Gastroesophageal sphincter (tissue), 3 donors: Measurements from ENCODE around the gene SND1.

Experiments
- POLR2A ChIP-seq, 2 donors: fragments of 450-650 bp; IDR thresholded peaks; one replicate each; pipeline ENCODE4 v1.6.1; 2017; ENCODE audit warnings: antibody characterized with exemption in 2 of 2, mild to moderate bottlenecking in 2 of 2, moderate library complexity in 1 of 2
- TF ChIP-seq, protein P1 (sequence below), 4 experiments: fragments of 200-600 bp in 2 of 4; fragments of 450-650 bp in 2 of 4; sonication (generic) in 1 of 4; IDR thresholded peaks; one replicate each; pipeline ENCODE4 v1.5.1; 2017 to 2019; ENCODE audit warnings: antibody characterized with exemption in 4 of 4, mild to moderate bottlenecking in 2 of 4, moderate library complexity in 2 of 4

DNA sequence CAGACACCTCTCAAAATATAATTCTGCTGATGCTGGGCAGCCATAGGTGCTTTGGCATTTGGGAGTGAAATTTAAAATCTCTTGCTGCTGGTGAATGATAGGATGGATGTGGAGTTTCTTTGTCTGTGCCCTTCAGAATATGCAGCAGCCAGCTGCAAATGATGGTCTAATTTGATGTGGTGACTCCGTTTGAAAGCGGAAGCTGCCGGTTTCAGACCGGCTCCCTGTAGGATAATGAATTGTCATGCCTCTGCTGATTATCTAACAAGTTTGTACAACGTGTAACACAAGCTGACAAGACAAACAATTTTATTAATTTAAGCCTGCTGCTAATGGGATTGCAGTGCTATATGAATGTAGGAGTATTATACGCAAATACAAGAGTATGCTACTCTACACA lies 103.5 kb downstream of the SND1 start:
- no peak for TF ChIP-seq POLR2A (IDR thresholded peaks at IDR 0.05)
- TF ChIP-seq, protein P1, sequence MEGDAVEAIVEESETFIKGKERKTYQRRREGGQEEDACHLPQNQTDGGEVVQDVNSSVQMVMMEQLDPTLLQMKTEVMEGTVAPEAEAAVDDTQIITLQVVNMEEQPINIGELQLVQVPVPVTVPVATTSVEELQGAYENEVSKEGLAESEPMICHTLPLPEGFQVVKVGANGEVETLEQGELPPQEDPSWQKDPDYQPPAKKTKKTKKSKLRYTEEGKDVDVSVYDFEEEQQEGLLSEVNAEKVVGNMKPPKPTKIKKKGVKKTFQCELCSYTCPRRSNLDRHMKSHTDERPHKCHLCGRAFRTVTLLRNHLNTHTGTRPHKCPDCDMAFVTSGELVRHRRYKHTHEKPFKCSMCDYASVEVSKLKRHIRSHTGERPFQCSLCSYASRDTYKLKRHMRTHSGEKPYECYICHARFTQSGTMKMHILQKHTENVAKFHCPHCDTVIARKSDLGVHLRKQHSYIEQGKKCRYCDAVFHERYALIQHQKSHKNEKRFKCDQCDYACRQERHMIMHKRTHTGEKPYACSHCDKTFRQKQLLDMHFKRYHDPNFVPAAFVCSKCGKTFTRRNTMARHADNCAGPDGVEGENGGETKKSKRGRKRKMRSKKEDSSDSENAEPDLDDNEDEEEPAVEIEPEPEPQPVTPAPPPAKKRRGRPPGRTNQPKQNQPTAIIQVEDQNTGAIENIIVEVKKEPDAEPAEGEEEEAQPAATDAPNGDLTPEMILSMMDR (IDR thresholded peaks at IDR 0.05): no peak
